SK-N-SH treated with all-trans-retinoic acid at 6 μM for 48 hours (cell line): ENCODE results near the gene IFRD2.

Source experiments
- ARNTL ChIP-seq: fragments of 450-650 bp; formaldehyde crosslinking; IDR thresholded peaks from 2 replicates; pipeline ENCODE4 v1.5.0; 2020; ENCODE audit warnings: low read depth, mild to moderate bottlenecking, moderate library complexity, borderline replicate concordance
- BACH2 ChIP-seq: fragments of 250-450 bp; sonication (Bioruptor Pico); IDR thresholded peaks from 2 replicates; pipeline ENCODE4 v1.9.0; 2021; ENCODE audit warnings: mild to moderate bottlenecking, borderline replicate concordance
- GLIS3 ChIP-seq: fragments of 250-450 bp; sonication (Bioruptor Pico); IDR thresholded peaks from 2 replicates; pipeline ENCODE4 v1.5.0; 2020; ENCODE audit warnings: mild to moderate bottlenecking, moderate library complexity
- PATZ1 ChIP-seq: fragments of 250-450 bp; sonication (Bioruptor Pico); IDR thresholded peaks from 2 replicates; pipeline ENCODE4 v1.8.0; 2020; ENCODE audit warnings: mild to moderate bottlenecking, moderate library complexity, borderline replicate concordance
- RARB ChIP-seq: fragments of 250-450 bp; sonication (Bioruptor Pico); IDR thresholded peaks from 2 replicates; pipeline ENCODE4 v1.8.0; 2021; ENCODE audit warnings: mild to moderate bottlenecking, moderate library complexity
- TCF4 ChIP-seq: fragments of 250-450 bp; sonication (Bioruptor Pico); IDR thresholded peaks from 2 replicates; pipeline ENCODE4 v1.8.0; 2021; ENCODE audit warnings: mild to moderate bottlenecking, moderate library complexity, borderline replicate concordance
- TOX ChIP-seq: fragments of 250-450 bp; sonication (Bioruptor Pico); IDR thresholded peaks from 2 replicates; pipeline ENCODE4 v1.8.0; 2021; ENCODE audit warnings: mild to moderate bottlenecking, moderate library complexity, borderline replicate concordance
- ZFP3 ChIP-seq: fragments of 250-450 bp; sonication (Bioruptor Pico); IDR thresholded peaks from 2 replicates; pipeline ENCODE4 v1.5.0; 2020; ENCODE audit warnings: mild to moderate bottlenecking, moderate library complexity
- ZFP30 ChIP-seq: fragments of 450-650 bp; formaldehyde crosslinking; IDR thresholded peaks from 2 replicates; pipeline ENCODE4 v1.5.0; 2022; ENCODE audit warnings: mild to moderate bottlenecking, moderate library complexity
- TF ChIP-seq, protein P1 (sequence below): fragments of 250-450 bp; sonication (Bioruptor Pico); IDR thresholded peaks from 2 replicates; pipeline ENCODE4 v1.8.0; 2021; ENCODE audit warnings: low read depth, mild to moderate bottlenecking, moderate library complexity, borderline replicate concordance
- TF ChIP-seq, protein P2 (sequence below): fragments of 250-450 bp; sonication (Bioruptor Pico); IDR thresholded peaks from 2 replicates; pipeline ENCODE4 v1.5.1; 2020; ENCODE audit warnings: low read depth, mild to moderate bottlenecking, moderate library complexity

DNA sequence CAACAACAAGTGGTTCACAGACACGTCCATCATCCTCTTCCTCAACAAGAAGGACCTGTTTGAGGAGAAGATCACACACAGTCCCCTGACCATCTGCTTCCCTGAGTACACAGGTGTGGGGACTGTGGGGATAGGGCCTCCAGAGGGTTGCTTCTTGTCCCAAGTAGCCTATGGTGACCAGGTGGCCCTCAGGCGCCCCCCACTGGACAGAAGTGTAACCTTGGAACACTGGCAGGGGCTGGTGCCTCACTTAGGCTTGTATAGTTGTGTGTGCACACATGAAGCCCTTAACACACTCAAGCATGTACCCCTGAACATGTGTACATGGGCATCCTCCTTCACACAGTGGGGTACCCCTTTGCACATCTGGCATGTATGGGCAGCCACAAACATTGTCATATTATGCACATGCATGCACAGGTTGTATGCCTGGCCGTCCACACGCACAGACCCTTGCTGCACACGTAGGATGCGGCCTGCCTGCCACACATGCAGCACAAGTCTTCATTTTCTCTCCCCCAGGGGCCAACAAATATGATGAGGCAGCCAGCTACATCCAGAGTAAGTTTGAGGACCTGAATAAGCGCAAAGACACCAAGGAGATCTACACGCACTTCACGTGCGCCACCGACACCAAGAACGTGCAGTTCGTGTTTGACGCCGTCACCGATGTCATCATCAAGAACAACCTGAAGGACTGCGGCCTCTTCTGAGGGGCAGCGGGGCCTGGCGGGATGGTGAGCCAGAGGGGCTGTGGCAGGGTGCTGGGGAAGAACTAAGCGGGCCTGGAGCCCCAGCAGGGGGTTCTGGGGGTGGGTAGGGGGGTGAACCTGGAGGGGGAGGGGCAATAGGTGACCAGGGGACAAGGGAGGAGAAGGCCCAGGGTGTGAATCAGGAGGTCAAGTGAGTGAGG, 35.0 kb downstream of the IFRD2 start:
- TF ChIP-seq ARNTL (CRISPR knock-in tag) = no peak
- TF ChIP-seq PATZ1 (CRISPR knock-in tag) = no peak
- TF ChIP-seq ZFP30 (CRISPR knock-in tag) = no peak
- no peak for TF ChIP-seq RARB (CRISPR knock-in tag)
- TF ChIP-seq ZFP3 (CRISPR knock-in tag) = no peak
- TF ChIP-seq BACH2 (CRISPR knock-in tag) = no peak
- TF ChIP-seq GLIS3 = no peak
- TF ChIP-seq TCF4 (CRISPR knock-in tag) = no peak
- TF ChIP-seq, protein P1, sequence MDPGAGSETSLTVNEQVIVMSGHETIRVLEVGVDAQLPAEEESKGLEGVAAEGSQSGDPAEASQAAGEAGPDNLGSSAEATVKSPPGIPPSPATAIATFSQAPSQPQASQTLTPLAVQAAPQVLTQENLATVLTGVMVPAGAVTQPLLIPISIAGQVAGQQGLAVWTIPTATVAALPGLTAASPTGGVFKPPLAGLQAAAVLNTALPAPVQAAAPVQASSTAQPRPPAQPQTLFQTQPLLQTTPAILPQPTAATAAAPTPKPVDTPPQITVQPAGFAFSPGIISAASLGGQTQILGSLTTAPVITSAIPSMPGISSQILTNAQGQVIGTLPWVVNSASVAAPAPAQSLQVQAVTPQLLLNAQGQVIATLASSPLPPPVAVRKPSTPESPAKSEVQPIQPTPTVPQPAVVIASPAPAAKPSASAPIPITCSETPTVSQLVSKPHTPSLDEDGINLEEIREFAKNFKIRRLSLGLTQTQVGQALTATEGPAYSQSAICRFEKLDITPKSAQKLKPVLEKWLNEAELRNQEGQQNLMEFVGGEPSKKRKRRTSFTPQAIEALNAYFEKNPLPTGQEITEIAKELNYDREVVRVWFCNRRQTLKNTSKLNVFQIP = no peak
- TF ChIP-seq TOX (CRISPR knock-in tag) = no peak
- TF ChIP-seq, protein P2, sequence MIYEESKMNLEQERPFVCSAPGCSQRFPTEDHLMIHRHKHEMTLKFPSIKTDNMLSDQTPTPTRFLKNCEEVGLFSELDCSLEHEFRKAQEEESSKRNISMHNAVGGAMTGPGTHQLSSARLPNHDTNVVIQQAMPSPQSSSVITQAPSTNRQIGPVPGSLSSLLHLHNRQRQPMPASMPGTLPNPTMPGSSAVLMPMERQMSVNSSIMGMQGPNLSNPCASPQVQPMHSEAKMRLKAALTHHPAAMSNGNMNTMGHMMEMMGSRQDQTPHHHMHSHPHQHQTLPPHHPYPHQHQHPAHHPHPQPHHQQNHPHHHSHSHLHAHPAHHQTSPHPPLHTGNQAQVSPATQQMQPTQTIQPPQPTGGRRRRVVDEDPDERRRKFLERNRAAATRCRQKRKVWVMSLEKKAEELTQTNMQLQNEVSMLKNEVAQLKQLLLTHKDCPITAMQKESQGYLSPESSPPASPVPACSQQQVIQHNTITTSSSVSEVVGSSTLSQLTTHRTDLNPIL (CRISPR knock-in tag) = no peak
